22Rv1 (cell line): ENCODE data around the gene SLC2A9.
A peak's percentile ranks its signal among the peaks of the same experiment; 100 is the strongest.

ENCODE experiments used
- H3K27ac ChIP-seq: fragments of 450-650 bp; 2 replicates; pipeline ENCODE4 v1.5.1; 2017
- CTCF ChIP-seq: fragments of 450-650 bp; IDR thresholded peaks from 2 replicates; pipeline ENCODE4 v1.5.1; 2017; ENCODE audit warnings: mild to moderate bottlenecking
- ZFX ChIP-seq: fragments of 450-650 bp; IDR thresholded peaks from 2 replicates; pipeline ENCODE4 v1.6.1; 2017; ENCODE audit warnings: antibody characterized with exemption, borderline replicate concordance

SLC2A9 gene

GRCh38 chr4:10020871-10021652 is at the start of gene SLC2A9:
TSS of gene SLC2A9 (minus strand) at chr4:10021497. CDS start at chr4:10021429, 68 bp downstream.
- TF ChIP-seq ZFX, result no peak
- no peak for TF ChIP-seq CTCF
- no peak within 1 kb of the TSS for H3K27ac ChIP-seq

GRCh38 chr4:10069075-10069642 is 47.9 kb upstream of the SLC2A9 start:
- no peak for TF ChIP-seq CTCF
- TF ChIP-seq ZFX, result no peak
- no peak overlapping the region for H3K27ac ChIP-seq

- no peak overlapping the region for H3K27ac ChIP-seq
- TF ChIP-seq ZFX, result no peak
- TF ChIP-seq CTCF, result no peak
Observed at GRCh38 chr4:10066670-10067651, 45.7 kb upstream of the SLC2A9 start.

GRCh38 chr4:10066206-10066605 is 44.9 kb upstream of the SLC2A9 start:
- no peak overlapping the region for H3K27ac ChIP-seq
- TF ChIP-seq ZFX (no peak), CTCF (no peak)

GRCh38 chr4:10063544-10064300 is 42.4 kb upstream of the SLC2A9 start:
- TF ChIP-seq CTCF, result peak; percentile 17; the same call in 1 of the 2 replicates
- no peak for TF ChIP-seq ZFX
- H3K27ac ChIP-seq, result no peak overlapping the region

GRCh38 chr4:10061650-10062415 is 40.5 kb upstream of the SLC2A9 start:
- no peak overlapping the region for H3K27ac ChIP-seq
- no peak for TF ChIP-seq ZFX
- no peak for TF ChIP-seq CTCF
